GM21390 (cell line): ENCODE results near the gene SORD.
"Not testable (repeated sequence)": the region's sequence is repeated elsewhere in the genome, so short reads cannot be mapped to it uniquely, and the experiment has no call there.

ENCODE experiments used
- ATAC-seq: cut with Tn5 transposase; IDR thresholded peaks from one replicate; pipeline ENCODE4 v1.9.1; 2021; ENCODE audit not compliant: unreplicated experiment

Gene SORD

GRCh38 chr15:45058690-45059675 lies 36.0 kb downstream of the SORD start:
- not testable (repeated sequence) for ATAC-seq

- ATAC-seq, result not testable (repeated sequence)
These were observed 39.3 kb downstream of the SORD start for GRCh38 chr15:45062301-45062700.

GRCh38 chr15:45064386-45064785 lies 41.4 kb downstream of the SORD start:
- no peak for ATAC-seq

- ATAC-seq, result not testable (repeated sequence)
These were observed 47.0 kb downstream of the SORD start for GRCh38 chr15:45069942-45070360.

GRCh38 chr15:45073602-45074001 lies 50.6 kb downstream of the SORD start:
- ATAC-seq, result not testable (repeated sequence)

GRCh38 chr15:45075440-45076320 lies 52.7 kb downstream of the SORD start:
- ATAC-seq, result not testable (repeated sequence)

GRCh38 chr15:45077391-45077790 lies 54.4 kb downstream of the SORD start:
- not testable (repeated sequence) for ATAC-seq

- not testable (repeated sequence) for ATAC-seq
These were observed 56.2 kb downstream of the SORD start for GRCh38 chr15:45079201-45079600.

- ATAC-seq, result not testable (repeated sequence)
These were observed 56.7 kb downstream of the SORD start for GRCh38 chr15:45079628-45080246.

GRCh38 chr15:45080593-45080992 lies 57.6 kb downstream of the SORD start:
- not testable (repeated sequence) for ATAC-seq

GRCh38 chr15:45082412-45082811 lies 59.4 kb downstream of the SORD start:
- ATAC-seq, result not testable (repeated sequence)

- no peak for ATAC-seq
These were observed 60.2 kb downstream of the SORD start for GRCh38 chr15:45083223-45083622.

GRCh38 chr15:45084163-45084562 lies 61.2 kb downstream of the SORD start:
- no peak for ATAC-seq

GRCh38 chr15:45087513-45087912 lies 64.5 kb downstream of the SORD start:
- ATAC-seq, result no peak

- ATAC-seq, result no peak
These were observed 66.1 kb downstream of the SORD start for GRCh38 chr15:45088801-45089711.

GRCh38 chr15:45089712-45090373 lies 66.8 kb downstream of the SORD start:
- no peak for ATAC-seq

GRCh38 chr15:45091161-45091560 lies 68.2 kb downstream of the SORD start:
- no peak for ATAC-seq

- no peak for ATAC-seq
These were observed 68.6 kb downstream of the SORD start for GRCh38 chr15:45091576-45091975.

GRCh38 chr15:45093013-45093412 lies 70.0 kb downstream of the SORD start:
- ATAC-seq, result no peak
